HepG2 (cell line): Measurements from ENCODE around the gene AS3MT. TPM values are rescaled to one million over a fixed set of nuclear protein-coding genes. Genes with fewer than 3 reads are reported as not detected.
A peak's percentile ranks its signal among the peaks of the same experiment; 100 is the strongest.

ENCODE experiments used
- HCFC1 ChIP-seq: fragments of 150-350 bp; IDR thresholded peaks from 2 replicates; pipeline ENCODE4 v1.6.1; 2014; ENCODE audit warnings: low read depth, low read length
- HMG20A ChIP-seq: IDR thresholded peaks from 2 replicates; pipeline ENCODE4 v1.6.1; 2016; ENCODE audit warnings: borderline replicate concordance
- KLF11 ChIP-seq: IDR thresholded peaks from 2 replicates; pipeline ENCODE4 v1.6.1; 2016; ENCODE audit warnings: missing compliant biosample characterization
- NFIB ChIP-seq: sonication (generic); formaldehyde crosslinking; IDR thresholded peaks from 2 replicates; pipeline ENCODE4 v1.9.0; 2021; ENCODE audit warnings: missing genetic modification reagents, mild to moderate bottlenecking, borderline replicate concordance
- RELA ChIP-seq: sonication (generic); formaldehyde crosslinking; IDR thresholded peaks from 2 replicates; pipeline ENCODE4 v1.4.0; 2020; ENCODE audit warnings: missing genetic modification reagents
- RFX3 ChIP-seq: IDR thresholded peaks from 2 replicates; pipeline ENCODE4 v1.6.1; 2016; ENCODE audit warnings: missing biosample characterization, missing genetic modification reagents
- RFXAP ChIP-seq: sonication (generic); formaldehyde crosslinking; IDR thresholded peaks from 2 replicates; pipeline ENCODE4 v1.4.0; 2020; ENCODE audit warnings: missing genetic modification reagents, borderline replicate concordance
- SKI ChIP-seq: fragments of 450-650 bp; IDR thresholded peaks from one replicate; pipeline ENCODE4 v1.6.1; 2018; ENCODE audit warnings: mild to moderate bottlenecking; ENCODE audit not compliant: partially characterized antibody
- YY1 ChIP-seq: IDR thresholded peaks from 2 replicates; pipeline ENCODE4 v1.6.1; 2011; ENCODE audit warnings: low read length, low read depth, moderate library complexity, mild to moderate bottlenecking; ENCODE audit not compliant: insufficient read depth, insufficient replicate concordance
- ZBTB7A ChIP-seq: sonication (generic); formaldehyde crosslinking; IDR thresholded peaks from 2 replicates; pipeline ENCODE4 v1.8.0; 2022; ENCODE audit warnings: mild to moderate bottlenecking, missing genetic modification reagents
- ZIK1 ChIP-seq: sonication (generic); formaldehyde crosslinking; IDR thresholded peaks from 2 replicates; pipeline ENCODE4 v1.5.0; 2020; ENCODE audit warnings: mild to moderate bottlenecking, low read depth, missing genetic modification reagents, borderline replicate concordance
- ZNF3 ChIP-seq: IDR thresholded peaks from 2 replicates; pipeline ENCODE4 v1.7.0; 2017; ENCODE audit warnings: inconsistent platforms
- ZNF44 ChIP-seq: sonication (generic); formaldehyde crosslinking; IDR thresholded peaks from 2 replicates; pipeline ENCODE4 v1.5.1; 2020; ENCODE audit warnings: mild to moderate bottlenecking, missing genetic modification reagents
- ZNF451 ChIP-seq: sonication (generic); formaldehyde crosslinking; IDR thresholded peaks from 2 replicates; pipeline ENCODE4 v1.5.0; 2020; ENCODE audit warnings: mild to moderate bottlenecking, missing genetic modification reagents
- ZNF468 ChIP-seq: sonication (generic); formaldehyde crosslinking; IDR thresholded peaks from 2 replicates; pipeline ENCODE4 v1.8.0; 2022; ENCODE audit warnings: mild to moderate bottlenecking, moderate library complexity, missing genetic modification reagents
- ZNF572 ChIP-seq: sonication (generic); formaldehyde crosslinking; IDR thresholded peaks from 2 replicates; pipeline ENCODE4 v1.5.1; 2020; ENCODE audit warnings: mild to moderate bottlenecking, missing genetic modification reagents
- ZNF737 ChIP-seq: sonication (generic); formaldehyde crosslinking; IDR thresholded peaks from 2 replicates; pipeline ENCODE4 v1.5.0; 2020; ENCODE audit warnings: missing genetic modification reagents, mild to moderate bottlenecking, borderline replicate concordance
- polyA plus RNA-seq, 8 experiments: library from polyadenylated mRNA; depleted of rRNA in 3 of 8; stranded (reverse) in 7 of 8; unstranded in 1 of 8; fragments of >200 nt; fragmentation: Illumina TruSeq in 4 of 8; extraction: Trizol in 4 of 8; gene quantifications; 2 replicates each; pipeline versions ENCODE4 v1.2.1 to v1.2.3, GENCODE V29; 2011 to 2016; ENCODE audit warnings: low read depth in 4 of 8, missing spikeins in 1 of 8, mixed read lengths in 1 of 8; ENCODE audit not compliant: insufficient read depth in 1 of 8
- total RNA-seq, 5 experiments: library from RNA; depleted of rRNA; stranded (reverse); fragments of >200 nt; fragmentation: Illumina TruSeq; extraction: Trizol; gene quantifications; 2 replicates each; pipeline ENCODE4 v1.2.3, GENCODE V29; 2016; ENCODE audit warnings: low read depth in 1 of 5
- TF ChIP-seq, protein P1 (sequence below): IDR thresholded peaks from 2 replicates; pipeline ENCODE4 v1.6.1; 2012; ENCODE audit warnings: low read depth, low read length, improper control_type of control experiment
- TF ChIP-seq, protein P2 (sequence below): sonication (generic); formaldehyde crosslinking; IDR thresholded peaks from 2 replicates; pipeline ENCODE4 v1.4.0; 2020; ENCODE audit warnings: missing genetic modification reagents, borderline replicate concordance
- TF ChIP-seq, protein P3 (sequence below): sonication (generic); formaldehyde crosslinking; IDR thresholded peaks from 2 replicates; pipeline ENCODE4 v1.4.0; 2020; ENCODE audit warnings: missing genetic modification reagents, borderline replicate concordance
- TF ChIP-seq, protein P4 (sequence below): sonication (generic); formaldehyde crosslinking; IDR thresholded peaks from 2 replicates; pipeline ENCODE4 v1.8.0; 2022; ENCODE audit warnings: mild to moderate bottlenecking, missing genetic modification reagents, moderate library complexity

The AS3MT gene
- total and polyA plus RNA-seq, 2 of the 13 experiments (the other 11 are each of a cell fraction or from before 2014, with no cell fraction given), result 8.7 to 17.4 TPM

DNA sequence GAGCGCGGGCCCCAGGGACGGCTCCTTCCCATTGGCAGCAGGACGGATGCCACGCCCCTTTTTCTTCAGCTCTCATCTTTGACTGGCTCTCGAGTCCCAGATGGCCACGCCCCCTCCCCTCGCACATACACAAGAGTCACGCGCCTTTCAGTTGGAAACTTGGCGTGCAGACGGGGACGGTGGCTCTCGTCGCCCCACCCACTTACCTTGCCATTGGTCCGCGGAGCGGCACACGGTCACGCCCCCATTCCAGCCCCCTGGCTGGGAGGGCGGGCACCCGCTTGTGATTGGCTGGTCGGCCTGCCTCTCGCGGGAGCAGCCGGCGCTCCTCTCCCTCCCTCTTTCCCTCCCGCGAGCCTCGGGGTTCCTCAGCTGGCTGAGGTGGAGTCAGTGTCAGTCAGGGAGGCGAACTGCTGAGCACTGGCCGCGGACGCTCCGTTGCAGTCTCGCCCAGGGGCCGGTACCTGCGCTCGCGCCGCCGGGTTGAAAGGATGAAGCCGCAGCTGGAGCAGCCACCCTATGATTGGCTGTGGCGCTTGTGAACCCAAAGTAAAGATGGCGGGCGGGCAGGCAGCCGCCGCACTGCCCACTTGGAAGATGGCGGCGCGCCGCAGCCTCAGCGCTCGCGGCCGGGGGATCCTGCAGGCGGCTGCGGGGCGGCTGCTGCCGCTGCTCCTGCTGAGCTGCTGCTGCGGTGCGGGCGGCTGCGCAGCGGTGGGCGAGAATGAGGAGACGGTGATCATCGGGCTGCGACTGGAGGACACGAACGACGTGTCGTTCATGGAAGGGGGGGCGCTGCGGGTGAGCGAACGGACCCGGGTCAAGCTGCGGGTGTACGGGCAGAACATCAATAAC is 48.9 kb downstream of the AS3MT start, which contains the start of gene CNNM2 (continued):
- TF ChIP-seq, protein P1, sequence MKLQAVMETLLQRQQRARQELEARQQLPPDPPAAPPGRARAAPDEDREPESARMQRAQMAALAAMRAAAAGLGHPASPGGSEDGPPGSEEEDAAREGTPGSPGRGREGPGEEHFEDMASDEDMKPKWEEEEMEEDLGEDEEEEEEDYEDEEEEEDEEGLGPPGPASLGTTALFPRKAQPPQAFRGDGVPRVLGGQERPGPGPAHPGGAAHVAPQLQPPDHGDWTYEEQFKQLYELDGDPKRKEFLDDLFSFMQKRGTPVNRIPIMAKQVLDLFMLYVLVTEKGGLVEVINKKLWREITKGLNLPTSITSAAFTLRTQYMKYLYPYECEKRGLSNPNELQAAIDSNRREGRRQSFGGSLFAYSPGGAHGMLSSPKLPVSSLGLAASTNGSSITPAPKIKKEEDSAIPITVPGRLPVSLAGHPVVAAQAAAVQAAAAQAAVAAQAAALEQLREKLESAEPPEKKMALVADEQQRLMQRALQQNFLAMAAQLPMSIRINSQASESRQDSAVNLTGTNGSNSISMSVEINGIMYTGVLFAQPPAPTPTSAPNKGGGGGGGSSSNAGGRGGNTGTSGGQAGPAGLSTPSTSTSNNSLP, result no peak
- TF ChIP-seq ZIK1 (CRISPR knock-in tag), result no peak
- TF ChIP-seq HCFC1, result peak; percentile 68; the same call in 1 of the 2 replicates
- no peak for TF ChIP-seq RELA (CRISPR knock-in tag)
- TF ChIP-seq ZNF468 (CRISPR knock-in tag), result no peak
- TF ChIP-seq YY1, result peak; percentile 99
- peak; percentile 21 for TF ChIP-seq SKI
- TF ChIP-seq ZBTB7A, result 0 out of 2 replicates have a peak, but pooled peaks have one; percentile 50
- TF ChIP-seq ZNF451, result no peak
- no peak for TF ChIP-seq KLF11 (CRISPR knock-in tag)
- TF ChIP-seq, protein P2, sequence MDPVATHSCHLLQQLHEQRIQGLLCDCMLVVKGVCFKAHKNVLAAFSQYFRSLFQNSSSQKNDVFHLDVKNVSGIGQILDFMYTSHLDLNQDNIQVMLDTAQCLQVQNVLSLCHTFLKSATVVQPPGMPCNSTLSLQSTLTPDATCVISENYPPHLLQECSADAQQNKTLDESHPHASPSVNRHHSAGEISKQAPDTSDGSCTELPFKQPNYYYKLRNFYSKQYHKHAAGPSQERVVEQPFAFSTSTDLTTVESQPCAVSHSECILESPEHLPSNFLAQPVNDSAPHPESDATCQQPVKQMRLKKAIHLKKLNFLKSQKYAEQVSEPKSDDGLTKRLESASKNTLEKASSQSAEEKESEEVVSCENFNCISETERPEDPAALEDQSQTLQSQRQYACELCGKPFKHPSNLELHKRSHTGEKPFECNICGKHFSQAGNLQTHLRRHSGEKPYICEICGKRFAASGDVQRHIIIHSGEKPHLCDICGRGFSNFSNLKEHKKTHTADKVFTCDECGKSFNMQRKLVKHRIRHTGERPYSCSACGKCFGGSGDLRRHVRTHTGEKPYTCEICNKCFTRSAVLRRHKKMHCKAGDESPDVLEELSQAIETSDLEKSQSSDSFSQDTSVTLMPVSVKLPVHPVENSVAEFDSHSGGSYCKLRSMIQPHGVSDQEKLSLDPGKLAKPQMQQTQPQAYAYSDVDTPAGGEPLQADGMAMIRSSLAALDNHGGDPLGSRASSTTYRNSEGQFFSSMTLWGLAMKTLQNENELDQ (CRISPR knock-in tag), result no peak
- TF ChIP-seq ZNF572 (CRISPR knock-in tag), result no peak
- TF ChIP-seq RFXAP (CRISPR knock-in tag), result peak; percentile 61; the same call in 1 of the 2 replicates
- TF ChIP-seq, protein P3, sequence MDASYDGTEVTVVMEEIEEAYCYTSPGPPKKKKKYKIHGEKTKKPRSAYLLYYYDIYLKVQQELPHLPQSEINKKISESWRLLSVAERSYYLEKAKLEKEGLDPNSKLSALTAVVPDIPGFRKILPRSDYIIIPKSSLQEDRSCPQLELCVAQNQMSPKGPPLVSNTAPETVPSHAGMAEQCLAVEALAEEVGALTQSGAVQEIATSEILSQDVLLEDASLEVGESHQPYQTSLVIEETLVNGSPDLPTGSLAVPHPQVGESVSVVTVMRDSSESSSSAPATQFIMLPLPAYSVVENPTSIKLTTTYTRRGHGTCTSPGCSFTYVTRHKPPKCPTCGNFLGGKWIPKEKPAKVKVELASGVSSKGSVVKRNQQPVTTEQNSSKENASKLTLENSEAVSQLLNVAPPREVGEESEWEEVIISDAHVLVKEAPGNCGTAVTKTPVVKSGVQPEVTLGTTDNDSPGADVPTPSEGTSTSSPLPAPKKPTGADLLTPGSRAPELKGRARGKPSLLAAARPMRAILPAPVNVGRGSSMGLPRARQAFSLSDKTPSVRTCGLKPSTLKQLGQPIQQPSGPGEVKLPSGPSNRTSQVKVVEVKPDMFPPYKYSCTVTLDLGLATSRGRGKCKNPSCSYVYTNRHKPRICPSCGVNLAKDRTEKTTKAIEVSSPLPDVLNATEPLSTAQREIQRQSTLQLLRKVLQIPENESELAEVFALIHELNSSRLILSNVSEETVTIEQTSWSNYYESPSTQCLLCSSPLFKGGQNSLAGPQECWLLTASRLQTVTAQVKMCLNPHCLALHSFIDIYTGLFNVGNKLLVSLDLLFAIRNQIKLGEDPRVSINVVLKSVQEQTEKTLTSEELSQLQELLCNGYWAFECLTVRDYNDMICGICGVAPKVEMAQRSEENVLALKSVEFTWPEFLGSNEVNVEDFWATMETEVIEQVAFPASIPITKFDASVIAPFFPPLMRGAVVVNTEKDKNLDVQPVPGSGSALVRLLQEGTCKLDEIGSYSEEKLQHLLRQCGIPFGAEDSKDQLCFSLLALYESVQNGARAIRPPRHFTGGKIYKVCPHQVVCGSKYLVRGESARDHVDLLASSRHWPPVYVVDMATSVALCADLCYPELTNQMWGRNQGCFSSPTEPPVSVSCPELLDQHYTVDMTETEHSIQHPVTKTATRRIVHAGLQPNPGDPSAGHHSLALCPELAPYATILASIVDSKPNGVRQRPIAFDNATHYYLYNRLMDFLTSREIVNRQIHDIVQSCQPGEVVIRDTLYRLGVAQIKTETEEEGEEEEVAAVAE (CRISPR knock-in tag), result peak; percentile 67; the same call in 1 of the 2 replicates
- TF ChIP-seq, protein P4, sequence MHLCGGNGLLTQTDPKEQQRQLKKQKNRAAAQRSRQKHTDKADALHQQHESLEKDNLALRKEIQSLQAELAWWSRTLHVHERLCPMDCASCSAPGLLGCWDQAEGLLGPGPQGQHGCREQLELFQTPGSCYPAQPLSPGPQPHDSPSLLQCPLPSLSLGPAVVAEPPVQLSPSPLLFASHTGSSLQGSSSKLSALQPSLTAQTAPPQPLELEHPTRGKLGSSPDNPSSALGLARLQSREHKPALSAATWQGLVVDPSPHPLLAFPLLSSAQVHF (CRISPR knock-in tag), result peak; percentile 24; the same call in 1 of the 2 replicates
- TF ChIP-seq ZNF3 (CRISPR knock-in tag), result no peak
- no peak for TF ChIP-seq NFIB (CRISPR knock-in tag)
- TF ChIP-seq RFX3 (CRISPR knock-in tag), result no peak
- TF ChIP-seq HMG20A, result no peak
- no peak for TF ChIP-seq ZNF44 (CRISPR knock-in tag)
- no peak for TF ChIP-seq ZNF737 (CRISPR knock-in tag)
